Measurements from ENCODE around the gene C19orf73. TPM values are rescaled to one million over a fixed set of nuclear protein-coding genes. Genes with fewer than 3 reads are reported as not detected.
"Not testable (repeated sequence)": the region's sequence is repeated elsewhere in the genome, so short reads cannot be mapped to it uniquely, and the experiment has no call there.

Gene C19orf73
- total RNA-seq, 2 donors from 2014 or later = 2.2 to 2.9 TPM

DNA sequence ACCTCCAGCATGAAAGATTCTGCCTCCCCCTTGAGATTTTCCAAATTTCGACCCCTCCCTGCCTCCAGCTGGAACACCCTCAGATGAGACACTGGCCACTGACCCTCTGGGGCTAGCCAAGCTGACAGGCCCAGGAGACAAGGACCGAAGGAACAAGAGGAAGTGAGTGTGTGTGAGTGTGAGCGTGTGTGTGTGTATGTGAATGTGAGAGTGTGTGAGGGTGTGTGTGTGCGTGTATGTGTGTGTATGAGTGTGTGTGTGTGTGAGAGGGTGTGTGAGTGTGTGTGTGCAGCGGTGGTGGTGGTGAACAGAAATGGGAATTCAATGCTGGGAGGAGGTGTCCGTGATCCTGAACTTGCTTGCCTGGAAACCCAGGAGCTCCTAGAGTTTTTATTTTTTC, 22.4 kb upstream of the C19orf73 start:
- ATAC-seq (replicated peaks in 1 of 2) = no peak
- Mint-ChIP-seq H3K4me3 (no peak overlapping the region), H3K4me1 (ENCODE audit: low read depth) (peaks cover 28% of the 10 kb centered on the region), H3K27ac (no peak overlapping the region), H3K36me3 (ENCODE audit: insufficient read depth in 2 of 2) (no peaks in the 10 kb centered on the region), H3K9me3 (no peaks in the 10 kb centered on the region), H3K27me3 (ENCODE audit: low read depth) (peaks cover 29% of the 10 kb centered on the region)
- no peak for DNase-seq

DNA sequence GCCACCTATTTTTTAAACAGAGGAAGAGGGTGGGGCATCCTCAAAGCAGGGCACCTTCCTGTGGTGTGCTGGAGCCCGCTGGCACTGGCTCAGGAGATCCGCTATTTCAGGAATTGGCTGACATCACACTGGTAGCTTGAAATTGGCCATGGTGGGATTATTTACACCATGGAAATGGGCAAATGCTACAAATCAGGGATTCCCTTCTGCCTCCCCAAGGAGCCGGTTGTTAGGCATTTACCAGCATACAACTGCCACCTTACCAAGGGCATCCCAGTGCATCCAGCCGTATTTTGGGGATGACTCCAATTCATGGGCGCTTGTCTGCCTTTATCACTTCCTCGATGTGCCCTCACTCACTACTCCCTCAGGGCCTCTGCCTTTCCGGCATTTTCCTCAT, 22.0 kb upstream of the C19orf73 start:
- ATAC-seq (replicated peaks in 1 of 2) (no peak), DNase-seq (no peak)
- Mint-ChIP-seq H3K4me3 (no peak overlapping the region), H3K27ac (no peak overlapping the region), H3K9me3 (no peaks in the 10 kb centered on the region), H3K4me1 (ENCODE audit: low read depth) (peaks cover 24% of the 10 kb centered on the region), H3K27me3 (ENCODE audit: low read depth) (peaks cover 25% of the 10 kb centered on the region), H3K36me3 (ENCODE audit: insufficient read depth in 2 of 2) (no peaks in the 10 kb centered on the region)

DNA sequence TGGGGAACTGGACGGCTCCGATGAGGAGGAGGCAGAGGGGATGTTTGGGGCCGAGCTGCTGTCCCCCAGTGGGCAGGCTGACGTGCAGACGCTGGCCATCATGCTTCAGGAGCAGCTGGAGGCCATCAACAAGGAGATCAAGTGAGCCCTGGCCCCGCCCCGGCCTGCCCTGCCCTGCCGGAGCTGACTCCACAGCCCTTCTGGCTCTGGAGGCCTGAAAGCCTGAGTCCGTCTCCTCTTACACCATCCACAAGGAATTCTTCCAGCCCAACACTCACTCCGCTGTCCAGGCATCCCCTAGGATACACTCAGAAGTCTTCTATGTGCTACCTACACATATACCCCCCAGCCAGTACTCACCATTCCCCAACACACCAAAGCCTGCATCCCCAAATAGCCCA, 17.8 kb upstream of the C19orf73 start:
- no peak for DNase-seq
- no peak for ATAC-seq (replicated peaks in 1 of 2)
- no peak overlapping the region for H3K27ac Mint-ChIP-seq
- no peaks in the 10 kb centered on the region for H3K9me3 Mint-ChIP-seq
- no peaks in the 10 kb centered on the region for H3K36me3 Mint-ChIP-seq (ENCODE audit: insufficient read depth in 2 of 2)
- no peaks in the 10 kb centered on the region for H3K4me1 Mint-ChIP-seq (ENCODE audit: low read depth)
- H3K27me3 Mint-ChIP-seq (ENCODE audit: low read depth) = no peaks in the 10 kb centered on the region
- H3K4me3 Mint-ChIP-seq = no peak overlapping the region

DNA sequence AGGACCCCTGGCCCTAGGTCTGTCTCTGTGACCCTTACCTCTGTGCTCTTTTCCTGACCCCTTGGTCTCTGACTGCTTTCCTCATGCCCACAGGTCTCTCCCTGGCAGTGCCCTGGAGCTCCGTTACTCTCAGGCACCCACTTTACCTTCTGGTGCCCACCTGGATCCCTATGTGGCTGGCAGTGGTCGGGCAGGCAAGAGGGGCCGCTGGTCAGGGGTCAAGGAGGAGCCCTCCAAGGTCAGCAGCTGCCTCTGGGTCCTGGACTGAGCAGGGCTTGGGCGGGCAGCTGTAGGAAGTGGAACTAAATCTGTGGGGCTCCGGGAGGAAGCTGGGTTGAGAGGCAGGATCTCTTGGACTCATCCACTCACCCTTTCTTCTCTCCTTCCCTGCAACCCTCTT, 16.7 kb upstream of the C19orf73 start:
- no peak for ATAC-seq (replicated peaks in 1 of 2)

DNA sequence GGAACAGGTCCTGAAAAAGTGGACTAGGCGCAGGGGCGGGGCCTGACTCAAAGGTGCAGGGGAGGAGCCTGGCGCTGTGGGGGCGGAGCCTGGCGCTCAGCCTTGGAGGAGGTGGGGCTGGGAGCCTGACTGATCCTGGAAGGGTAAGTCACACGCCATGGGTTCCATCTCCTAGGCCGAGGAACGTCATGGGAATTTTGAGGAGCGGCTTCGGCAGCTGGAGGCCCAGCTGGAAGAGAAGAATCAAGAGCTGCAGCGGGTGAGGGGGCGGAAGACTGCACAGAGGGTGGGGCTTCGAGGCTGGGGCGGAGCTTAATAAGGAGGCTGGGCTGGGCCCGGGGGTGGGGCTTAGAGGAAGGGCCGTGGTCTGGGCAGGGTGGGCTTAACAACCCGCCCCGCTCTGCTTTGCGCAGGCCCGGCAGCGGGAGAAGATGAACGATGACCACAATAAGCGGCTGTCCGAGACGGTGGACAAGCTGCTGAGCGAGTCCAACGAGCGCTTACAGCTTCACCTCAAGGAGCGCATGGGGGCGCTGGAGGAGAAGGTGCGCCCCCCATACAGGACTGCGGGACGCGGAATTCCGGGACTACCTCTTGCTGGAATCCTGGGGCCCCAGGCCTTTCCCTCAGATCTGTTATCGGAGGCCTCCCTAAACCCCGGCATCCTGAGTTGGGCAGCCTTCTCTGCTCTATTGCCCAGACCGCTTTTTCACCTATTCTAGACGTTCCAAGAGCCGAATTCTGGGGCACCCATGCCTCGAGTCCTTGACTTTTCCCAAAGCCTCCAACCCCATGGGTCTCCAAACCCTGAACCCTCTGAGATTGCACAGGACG, 14.9 kb upstream of the C19orf73 start:
- no peaks in the 10 kb centered on the region for H3K9me3 Mint-ChIP-seq
- no peaks in the 10 kb centered on the region for H3K27me3 Mint-ChIP-seq (ENCODE audit: low read depth)
- H3K27ac Mint-ChIP-seq = no peak overlapping the region
- ATAC-seq (replicated peaks in 1 of 2) (peak; percentile 72 to 84), DNase-seq (peak; percentile 57 to 74)
- peaks cover 9% of the 10 kb centered on the region for H3K4me1 Mint-ChIP-seq (ENCODE audit: low read depth)
- H3K4me3 Mint-ChIP-seq = peak overlapping the region; percentile 67 to 81
- no peaks in the 10 kb centered on the region for H3K36me3 Mint-ChIP-seq (ENCODE audit: insufficient read depth in 2 of 2)

More for the DNA sequence above, 16.7 kb upstream of the C19orf73 start:
- Mint-ChIP-seq H3K9me3 (no peaks in the 10 kb centered on the region), H3K36me3 (ENCODE audit: insufficient read depth in 2 of 2) (no peaks in the 10 kb centered on the region), H3K4me3 (no peak overlapping the region), H3K27me3 (ENCODE audit: low read depth) (no peaks in the 10 kb centered on the region), H3K27ac (no peak overlapping the region), H3K4me1 (ENCODE audit: low read depth) (no peaks in the 10 kb centered on the region)
- no peak for DNase-seq

DNA sequence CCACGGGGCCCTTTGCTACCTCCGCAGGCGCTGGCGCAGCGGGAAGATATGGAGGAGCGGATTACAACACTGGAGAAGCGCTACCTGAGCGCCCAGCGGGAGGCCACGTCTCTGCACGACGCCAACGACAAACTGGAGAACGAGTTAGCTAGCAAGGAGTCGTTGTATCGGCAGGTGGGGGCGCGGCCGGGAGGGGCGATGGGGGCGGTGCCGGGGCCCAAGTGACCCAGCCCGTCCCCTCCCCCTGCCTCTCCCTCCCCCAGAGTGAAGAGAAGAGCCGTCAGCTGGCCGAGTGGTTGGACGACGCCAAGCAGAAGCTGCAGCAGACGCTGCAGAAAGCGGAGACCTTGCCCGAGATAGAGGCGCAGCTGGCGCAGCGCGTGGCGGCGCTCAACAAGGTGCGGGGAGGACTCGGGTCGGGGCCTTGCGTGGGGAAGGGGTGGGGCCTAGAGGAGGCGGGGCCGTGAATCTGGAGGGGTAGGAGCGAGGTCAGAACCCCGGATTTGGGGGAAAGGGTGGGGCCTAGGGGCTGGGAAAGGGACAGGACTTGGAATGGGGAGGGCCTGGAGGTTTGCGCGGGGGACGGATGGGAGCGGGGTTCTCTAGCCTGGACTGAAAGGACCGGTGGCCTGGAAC, 14.1 kb upstream of the C19orf73 start:
- peak; percentile 34 to 48 for DNase-seq
- Mint-ChIP-seq H3K27ac (no peak overlapping the region), H3K36me3 (ENCODE audit: insufficient read depth in 2 of 2) (no peaks in the 10 kb centered on the region), H3K27me3 (ENCODE audit: low read depth) (no peaks in the 10 kb centered on the region), H3K4me3 (peak overlapping the region; percentile 67 to 81), H3K9me3 (no peaks in the 10 kb centered on the region), H3K4me1 (ENCODE audit: low read depth) (peaks cover 17% of the 10 kb centered on the region)
- peak; percentile 8 to 48 for ATAC-seq (replicated peaks in 1 of 2)

DNA sequence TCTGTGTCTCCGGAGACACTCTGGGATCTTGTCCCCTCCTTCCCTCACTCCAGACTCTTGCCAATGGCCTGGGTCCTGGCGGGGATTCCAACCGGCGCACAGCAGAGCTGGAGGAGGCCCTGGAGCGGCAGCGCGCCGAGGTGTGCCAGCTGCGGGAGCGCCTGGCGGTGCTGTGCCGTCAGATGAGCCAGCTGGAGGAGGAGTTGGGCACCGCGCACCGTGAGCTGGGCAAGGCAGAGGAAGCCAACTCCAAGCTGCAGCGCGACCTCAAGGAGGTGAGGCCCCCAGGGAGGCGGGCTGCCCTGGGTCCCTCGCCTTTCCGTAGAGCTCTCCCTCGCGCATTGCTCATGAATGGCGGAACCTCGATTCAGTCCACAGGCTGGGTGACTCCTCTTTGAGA, 11.4 kb upstream of the C19orf73 start:
- H3K4me3 Mint-ChIP-seq = no peak overlapping the region

DNA sequence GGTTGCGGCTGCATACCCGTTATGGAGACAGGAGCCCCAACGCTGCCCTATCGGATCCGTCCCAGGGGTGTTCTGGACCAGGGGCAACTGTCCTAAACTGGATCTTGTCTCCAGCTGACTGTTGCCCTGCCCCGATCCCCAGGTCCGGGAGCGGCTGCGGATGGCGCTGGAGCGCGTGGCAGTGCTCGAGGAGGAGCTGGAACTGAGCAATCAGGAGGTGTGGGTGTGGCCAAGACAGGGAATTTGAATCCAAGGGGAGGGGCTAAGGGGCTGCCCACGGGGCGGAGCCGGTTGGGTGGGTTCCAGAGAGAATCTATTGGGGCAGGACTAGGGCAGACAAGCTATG, 10.3 kb upstream of the C19orf73 start:
- DNase-seq (no peak), ATAC-seq (replicated peaks in 1 of 2) (no peak)
- Mint-ChIP-seq H3K9me3 (no peaks in the 10 kb centered on the region), H3K36me3 (ENCODE audit: insufficient read depth in 2 of 2) (no peaks in the 10 kb centered on the region), H3K27ac (no peak overlapping the region), H3K27me3 (ENCODE audit: low read depth) (no peaks in the 10 kb centered on the region), H3K4me3 (peak overlapping the region; percentile 88 to 98), H3K4me1 (ENCODE audit: low read depth) (peaks cover 22% of the 10 kb centered on the region)

More for the DNA sequence above, 11.4 kb upstream of the C19orf73 start:
- DNase-seq (no peak), ATAC-seq (replicated peaks in 1 of 2) (no peak)
- H3K4me1 Mint-ChIP-seq (ENCODE audit: low read depth) = peaks cover 22% of the 10 kb centered on the region
- no peaks in the 10 kb centered on the region for H3K9me3 Mint-ChIP-seq
- H3K27me3 Mint-ChIP-seq (ENCODE audit: low read depth) = no peaks in the 10 kb centered on the region
- no peak overlapping the region for H3K27ac Mint-ChIP-seq
- H3K36me3 Mint-ChIP-seq (ENCODE audit: insufficient read depth in 2 of 2) = no peaks in the 10 kb centered on the region

DNA sequence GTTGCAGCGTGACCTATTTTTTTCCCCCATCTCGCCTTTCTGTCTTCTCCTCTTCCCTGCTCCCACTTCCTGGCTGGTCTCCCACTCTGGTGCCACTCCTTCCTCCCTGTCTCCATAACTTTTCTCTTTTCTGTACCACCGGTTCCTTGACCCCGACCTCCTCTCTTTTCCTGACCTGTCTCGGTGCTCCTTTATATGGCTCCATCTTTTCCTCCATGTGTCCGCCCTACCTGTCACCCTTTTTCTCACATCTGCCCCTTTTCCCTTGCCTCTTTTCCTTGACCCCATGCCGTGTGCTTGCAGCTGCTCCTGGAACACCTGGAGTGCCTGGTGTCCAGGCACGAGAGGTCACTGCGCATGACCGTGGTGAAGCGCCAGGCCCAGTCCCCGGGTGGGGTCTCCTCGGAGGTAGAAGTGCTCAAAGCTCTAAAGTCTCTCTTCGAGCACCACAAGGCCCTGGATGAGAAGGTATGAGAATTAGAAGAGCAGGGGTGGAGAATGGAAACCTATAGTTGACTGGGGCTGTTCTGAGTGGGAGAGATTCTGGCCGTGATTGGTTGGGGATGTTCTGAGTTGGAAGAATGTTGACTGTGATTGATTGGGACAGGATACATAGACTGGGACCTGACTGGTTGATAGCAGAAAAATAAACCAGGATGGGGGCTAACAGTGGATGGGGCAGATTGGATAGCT, 9.7 kb upstream of the C19orf73 start:
- H3K4me3 Mint-ChIP-seq = peak overlapping the region; percentile 88 to 98
- H3K4me1 Mint-ChIP-seq (ENCODE audit: low read depth) = peaks cover 22% of the 10 kb centered on the region
- no peaks in the 10 kb centered on the region for H3K9me3 Mint-ChIP-seq
- DNase-seq = no peak
- no peaks in the 10 kb centered on the region for H3K27me3 Mint-ChIP-seq (ENCODE audit: low read depth)
- H3K27ac Mint-ChIP-seq = no peak overlapping the region
- no peaks in the 10 kb centered on the region for H3K36me3 Mint-ChIP-seq (ENCODE audit: insufficient read depth in 2 of 2)
- ATAC-seq (replicated peaks in 1 of 2) = no peak

DNA sequence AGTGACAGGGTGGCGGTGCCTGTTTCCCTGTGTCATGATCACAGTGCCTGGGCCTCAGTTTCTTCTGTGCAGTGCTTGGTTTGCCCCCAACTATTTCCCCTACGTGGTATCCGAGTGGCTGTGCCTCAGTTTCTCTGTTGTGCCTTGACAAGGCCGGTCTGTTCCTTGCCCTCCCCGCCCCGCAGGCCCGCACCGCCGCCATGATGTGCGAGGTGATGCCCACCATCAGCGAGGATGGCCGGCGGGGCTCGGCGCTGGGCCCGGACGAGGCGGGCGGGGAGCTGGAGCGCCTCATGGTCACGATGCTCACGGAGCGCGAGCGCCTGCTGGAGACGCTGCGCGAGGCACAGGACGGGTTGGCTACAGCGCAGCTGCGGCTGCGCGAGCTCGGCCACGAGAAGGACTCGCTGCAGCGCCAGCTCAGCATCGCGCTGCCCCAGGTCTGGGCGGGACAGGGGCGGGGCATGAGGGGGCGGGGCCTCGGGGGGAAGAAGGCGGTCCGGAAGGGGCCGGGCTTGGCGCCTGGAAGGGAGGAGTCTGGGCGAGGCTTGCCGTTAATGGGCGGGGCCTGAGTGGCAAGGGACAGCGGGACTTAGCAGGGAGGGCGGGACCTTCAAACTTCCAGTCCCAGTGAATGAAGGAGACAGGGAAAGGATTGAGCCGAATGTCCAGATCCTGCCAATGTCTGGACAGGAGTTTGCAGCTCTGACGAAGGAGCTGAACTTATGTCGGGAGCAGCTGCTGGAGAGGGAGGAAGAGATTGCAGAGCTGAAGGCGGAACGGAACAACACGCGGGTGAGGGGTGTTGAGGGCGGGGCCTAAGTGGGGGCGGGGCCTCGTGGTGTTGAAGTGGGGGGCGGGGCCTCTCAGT, 9.0 kb upstream of the C19orf73 start:
- H3K27ac Mint-ChIP-seq = no peak overlapping the region
- no peaks in the 10 kb centered on the region for H3K36me3 Mint-ChIP-seq (ENCODE audit: insufficient read depth in 2 of 2)
- ATAC-seq (replicated peaks in 1 of 2) = peak; percentile 96 to 97
- peak; percentile 97 for DNase-seq
- H3K27me3 Mint-ChIP-seq (ENCODE audit: low read depth) = no peaks in the 10 kb centered on the region
- H3K9me3 Mint-ChIP-seq = no peaks in the 10 kb centered on the region
- peak overlapping the region; percentile 88 to 98 for H3K4me3 Mint-ChIP-seq
- peaks cover 22% of the 10 kb centered on the region for H3K4me1 Mint-ChIP-seq (ENCODE audit: low read depth)

DNA sequence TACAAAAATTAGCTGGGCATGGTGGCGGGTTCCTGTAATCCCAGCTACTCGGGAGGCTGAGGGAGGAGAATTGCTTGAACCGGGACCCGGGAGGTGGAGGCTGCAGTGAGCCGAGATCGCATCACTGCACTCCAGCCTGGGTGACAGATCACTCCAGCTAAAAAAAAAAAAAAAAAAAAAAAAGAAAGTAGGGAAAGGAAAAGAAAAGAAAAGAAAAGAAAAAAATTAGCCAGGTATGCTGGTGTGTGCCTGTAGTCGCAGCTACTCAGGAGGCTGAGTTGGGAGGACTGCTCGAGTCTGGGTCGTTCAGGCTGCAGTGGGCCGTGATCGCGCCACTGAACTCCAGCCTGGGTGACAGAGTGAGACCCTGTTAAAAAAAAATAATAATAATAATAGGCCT, 8.3 kb upstream of the C19orf73 start:
- H3K4me3 Mint-ChIP-seq = peak overlapping the region in 1 of 2 donors; percentile 62
- H3K27ac Mint-ChIP-seq = not testable (repeated sequence)

DNA sequence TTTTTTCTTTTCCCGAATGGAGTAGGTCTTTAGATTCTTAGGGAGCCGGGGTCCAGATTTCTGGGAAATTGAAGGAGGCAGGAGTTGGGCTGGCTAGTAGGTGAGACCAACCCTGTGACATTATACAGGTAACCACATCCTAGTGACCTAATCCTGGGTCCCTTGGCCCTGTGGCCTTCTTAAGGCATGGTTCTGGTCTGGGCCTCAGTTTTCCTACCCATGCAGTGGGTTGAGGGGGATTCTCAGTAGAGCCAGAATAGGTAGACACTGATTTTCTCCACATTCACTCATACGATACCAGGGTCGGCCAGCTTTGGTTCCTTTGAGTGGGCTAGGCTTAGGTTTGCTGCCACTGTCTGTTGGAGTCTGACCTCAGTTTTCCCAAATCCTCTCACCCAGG, 7.6 kb upstream of the C19orf73 start:
- Mint-ChIP-seq H3K27ac (no peak overlapping the region), H3K4me1 (ENCODE audit: low read depth) (peaks cover 22% of the 10 kb centered on the region), H3K4me3 (peak overlapping the region in 1 of 2 donors; percentile 62), H3K36me3 (ENCODE audit: insufficient read depth in 2 of 2) (peaks cover 0 to 2% of the 10 kb centered on the region in 2 donors), H3K9me3 (no peaks in the 10 kb centered on the region), H3K27me3 (ENCODE audit: low read depth) (no peaks in the 10 kb centered on the region)
- no peak for DNase-seq
- no peak for ATAC-seq (replicated peaks in 1 of 2)

More for the DNA sequence above, 8.3 kb upstream of the C19orf73 start:
- ATAC-seq (replicated peaks in 1 of 2); H3K9me3 Mint-ChIP-seq; DNase-seq; H3K27me3 Mint-ChIP-seq (ENCODE audit: low read depth); H3K36me3 Mint-ChIP-seq (ENCODE audit: insufficient read depth in 2 of 2): not testable (repeated sequence)
- peaks cover 22% of the 10 kb centered on the region for H3K4me1 Mint-ChIP-seq (ENCODE audit: low read depth)
